Inferior parietal cortex (tissue), 1 donor: Measurements from ENCODE around the gene SCAMP4.
"Not testable (repeated sequence)": the region's sequence is repeated elsewhere in the genome, so short reads cannot be mapped to it uniquely, and the experiment has no call there.

Experiments used
- DNase-seq: peaks from one replicate; pipeline ENCODE4 v3.0.0-alpha.2; 2016; ENCODE audit errors: extremely low spot score

Gene SCAMP4

DNA sequence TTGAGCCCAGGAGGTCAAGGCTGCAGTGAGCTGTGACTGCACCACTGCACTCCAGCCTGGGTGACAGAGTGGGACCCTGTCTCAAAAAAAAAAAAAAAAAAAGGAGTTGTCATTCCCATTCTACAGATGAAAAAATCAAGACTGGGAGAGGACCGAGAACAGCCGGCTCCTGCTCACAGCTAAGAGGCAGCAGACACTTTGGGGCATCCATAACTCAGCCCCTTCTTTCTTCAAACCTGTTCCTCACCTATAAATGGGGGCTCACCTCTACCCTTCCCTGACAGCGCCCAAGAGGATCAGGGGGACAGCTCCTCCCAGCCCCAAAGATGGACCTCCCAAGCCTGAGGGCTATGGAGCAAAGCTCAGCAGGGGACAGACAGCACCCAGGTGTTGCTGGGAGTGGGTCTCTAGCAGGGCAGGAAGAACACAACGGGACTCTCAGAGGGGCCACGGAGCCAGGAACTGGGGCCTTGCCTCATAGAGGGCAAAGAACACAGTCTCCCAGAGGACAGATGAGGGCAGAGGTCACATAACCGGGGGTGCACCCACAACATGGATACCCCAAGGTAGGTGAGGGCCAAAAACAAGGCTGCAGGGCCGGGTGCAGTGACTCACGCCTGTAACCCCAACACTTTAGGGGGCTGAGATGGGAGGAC, 38.4 kb upstream of the SCAMP4 start:
- DNase-seq: no peak

DNA sequence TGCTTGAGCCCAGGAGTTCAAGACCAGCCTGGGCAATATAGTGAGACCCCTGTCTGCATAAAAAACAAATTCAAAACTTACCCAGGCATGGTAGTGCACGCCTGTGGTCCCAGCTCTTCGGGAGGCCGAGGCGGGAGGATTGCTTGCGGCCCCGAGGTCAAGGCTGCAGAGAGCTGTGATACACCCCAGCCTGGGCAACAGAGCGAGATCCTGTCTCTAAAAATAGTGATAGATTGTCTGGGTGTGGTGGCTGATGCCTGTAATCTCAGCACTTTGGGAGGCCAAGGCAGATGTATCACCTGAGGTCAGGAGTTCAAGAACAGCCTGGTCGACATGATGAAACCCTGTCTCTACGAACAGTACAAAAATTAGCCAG, 37.9 kb upstream of the SCAMP4 start:
- no peak for DNase-seq

DNA sequence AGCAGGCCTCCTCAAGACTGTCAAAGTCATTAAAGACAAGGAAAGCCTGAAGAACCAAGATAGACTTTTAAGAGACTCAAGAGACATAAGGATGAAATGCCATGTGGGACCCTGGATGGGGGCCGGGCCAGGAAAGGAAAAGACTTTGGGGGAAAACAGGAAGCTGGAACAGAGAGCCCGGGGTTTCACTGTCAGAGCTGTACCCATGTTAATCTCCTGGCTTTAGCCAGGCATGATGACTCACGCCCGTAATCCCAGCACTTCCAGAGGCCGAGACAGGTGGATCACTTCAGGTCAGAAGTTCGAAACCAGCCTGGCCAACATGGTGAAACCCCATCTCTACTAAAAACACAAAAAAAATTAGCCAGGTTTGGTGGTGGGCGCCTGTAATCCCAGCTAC, 36.2 kb upstream of the SCAMP4 start:
- no peak for DNase-seq

DNA sequence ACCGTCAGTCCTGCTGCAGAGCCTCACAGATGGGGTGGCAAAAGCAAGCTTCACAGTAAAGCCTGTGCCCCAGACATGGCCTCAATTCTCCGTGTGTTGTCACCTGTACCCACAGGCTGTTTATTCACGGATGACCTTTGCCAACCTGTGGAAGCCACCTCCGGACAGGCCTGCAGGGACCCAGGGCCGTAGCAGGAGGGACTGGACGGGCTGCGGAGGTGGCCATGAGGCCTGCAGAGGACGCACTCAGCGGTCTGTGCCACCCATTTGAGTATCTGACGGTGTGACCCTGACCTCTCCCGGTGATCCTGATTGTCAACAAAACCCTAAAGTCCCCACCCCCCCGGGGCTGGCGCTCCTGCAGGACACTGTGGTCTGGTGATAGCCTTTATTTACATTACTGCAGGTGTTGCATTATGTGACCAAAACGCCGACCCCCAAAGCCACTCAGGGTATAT, 34.0 kb upstream of the SCAMP4 start:
- no peak for DNase-seq

DNA sequence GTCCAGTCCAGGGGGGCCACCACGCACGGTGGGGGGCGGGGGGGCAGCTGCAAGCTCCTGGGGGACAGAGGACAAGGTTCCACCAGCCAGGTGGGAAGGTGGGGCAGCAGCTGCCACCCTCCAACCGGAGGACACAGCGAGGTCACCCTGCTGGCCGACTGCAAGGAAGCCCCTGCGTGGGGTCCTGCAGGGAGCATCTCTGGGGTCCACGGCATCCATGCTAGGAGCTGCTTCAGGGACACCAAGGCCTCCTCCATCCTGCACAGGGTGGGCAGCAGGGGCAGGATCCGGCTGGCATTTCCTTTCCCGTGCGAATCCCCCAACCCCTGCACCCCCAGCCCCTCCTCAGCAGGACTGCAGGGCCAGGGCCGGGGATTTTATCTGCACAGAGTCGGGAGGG, 33.6 kb upstream of the SCAMP4 start:
- no peak for DNase-seq

DNA sequence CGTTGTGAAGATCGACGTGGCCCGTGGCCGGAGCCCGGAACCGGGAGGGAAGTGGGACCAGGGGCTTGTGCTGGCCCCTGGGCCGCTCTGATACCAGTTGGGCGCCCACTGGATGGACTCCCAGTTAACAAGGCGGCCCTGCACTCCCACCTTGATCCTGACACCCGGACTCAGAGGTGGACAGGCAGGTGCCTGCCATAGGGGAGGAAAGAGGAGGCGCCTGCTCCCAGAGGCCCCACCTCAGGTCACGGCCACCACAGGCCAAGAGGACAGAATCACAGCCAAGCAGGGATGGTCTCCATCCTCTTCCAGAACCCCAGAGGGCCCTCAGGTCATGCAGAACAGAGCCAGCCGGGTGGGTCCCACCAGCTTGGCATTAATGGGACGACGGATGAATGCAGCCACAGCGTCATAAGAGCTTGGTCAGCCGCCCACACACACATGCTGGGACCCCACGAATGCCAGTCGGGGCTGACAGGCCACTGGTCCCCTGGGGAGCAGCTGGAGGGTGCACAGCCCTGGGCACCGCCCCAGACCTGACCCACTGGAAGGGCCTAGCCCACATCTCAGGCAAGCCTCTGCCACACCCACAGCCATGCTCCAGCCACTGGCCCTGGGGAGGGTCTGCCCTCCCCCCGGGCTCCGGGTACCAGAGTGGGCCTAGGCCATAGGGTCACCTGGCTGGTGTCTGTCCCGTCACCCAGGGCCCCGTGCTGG, 32.2 kb upstream of the SCAMP4 start:
- no peak for DNase-seq

DNA sequence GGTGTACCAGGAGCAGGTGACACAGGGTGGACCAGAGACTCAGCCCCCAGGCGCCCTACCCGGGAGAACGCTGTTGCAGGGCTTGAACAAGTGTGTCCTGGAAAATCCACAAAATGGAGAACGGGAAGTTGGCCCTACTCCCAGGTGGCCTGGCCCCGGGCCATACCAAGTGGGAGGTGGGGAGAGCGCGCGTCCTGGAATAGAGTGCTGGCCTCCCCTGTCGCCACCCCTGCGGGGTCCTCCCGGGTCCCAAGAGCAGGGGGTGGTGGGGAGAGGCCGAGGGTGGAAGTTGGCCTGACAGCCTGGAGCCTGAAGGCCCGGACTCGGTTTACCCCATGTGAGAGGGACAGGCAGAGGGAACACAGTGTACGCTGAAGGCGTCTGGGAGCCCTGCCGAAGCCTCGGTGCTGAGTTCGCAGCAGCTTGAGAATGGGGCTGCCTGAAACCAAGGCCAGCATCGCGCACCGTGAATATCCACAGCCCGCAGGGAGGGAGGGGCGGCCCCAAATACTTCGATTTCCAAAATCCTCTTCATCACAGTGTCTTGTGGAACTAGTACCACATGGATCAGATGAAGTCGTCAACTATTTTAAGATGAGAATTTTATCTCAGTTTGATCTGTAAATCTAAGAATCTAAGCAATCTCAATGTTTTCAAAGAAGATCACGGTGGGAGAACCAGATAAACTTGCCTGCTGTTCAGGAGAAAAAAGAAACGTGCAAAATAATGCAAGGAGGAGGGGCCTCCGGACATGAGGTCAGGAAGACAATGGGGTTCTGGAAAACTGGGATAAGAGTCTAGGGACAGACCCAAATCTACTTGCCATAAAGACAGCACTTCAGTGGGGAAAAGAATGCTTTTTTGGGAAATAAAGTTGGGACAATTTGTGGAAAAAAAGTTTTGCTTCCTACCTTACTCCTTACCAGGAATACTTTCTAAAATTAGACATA, 31.4 kb upstream of the SCAMP4 start:
- DNase-seq: no peak

DNA sequence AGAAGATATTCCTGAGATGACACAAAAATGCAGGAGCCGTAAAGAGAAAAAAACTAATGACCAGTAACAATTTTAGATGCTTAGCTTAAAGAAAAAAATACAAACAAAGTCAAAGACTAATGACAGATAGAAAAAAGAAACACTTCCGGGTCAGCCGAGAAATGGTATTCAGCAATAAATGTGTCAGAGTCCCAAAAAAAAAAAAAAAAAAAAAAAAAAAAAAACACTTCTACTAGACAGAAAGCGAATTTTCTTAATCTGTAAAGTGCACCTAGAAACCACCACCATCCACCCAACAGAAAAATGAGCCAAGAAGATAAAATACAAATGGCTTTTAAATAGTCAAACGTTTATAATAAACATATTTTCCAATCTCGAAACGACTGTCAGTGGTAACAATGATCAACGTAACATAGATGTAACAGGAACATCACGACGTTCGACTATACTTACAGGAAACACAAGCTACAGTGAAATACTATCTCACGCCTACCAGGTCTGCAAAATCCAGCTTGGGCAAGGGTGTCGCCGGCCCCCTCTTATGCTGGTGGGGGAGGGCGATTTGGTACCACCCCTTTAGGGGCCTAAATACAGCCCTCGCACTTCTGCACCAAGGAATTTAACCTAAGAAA, 30.5 kb upstream of the SCAMP4 start:
- no peak for DNase-seq

DNA sequence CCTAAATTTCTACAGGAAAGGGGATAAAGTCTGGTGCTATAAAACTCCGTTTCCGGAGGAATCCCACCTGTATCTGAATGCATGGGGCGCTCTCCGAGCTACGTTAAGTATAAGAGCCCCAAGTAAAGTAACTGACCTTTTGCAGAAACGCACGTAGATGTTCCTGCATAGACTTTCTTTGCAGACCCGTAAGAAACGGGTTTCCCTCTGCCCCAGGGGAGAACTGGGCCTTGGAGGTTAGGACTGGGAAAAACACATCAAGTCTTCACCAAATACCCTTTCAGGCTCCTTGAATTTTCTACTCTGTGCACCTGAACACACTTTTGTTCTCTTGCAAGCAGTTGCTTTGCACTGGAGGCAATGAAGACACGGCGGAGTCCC, 29.9 kb upstream of the SCAMP4 start:
- not testable (repeated sequence) for DNase-seq

DNA sequence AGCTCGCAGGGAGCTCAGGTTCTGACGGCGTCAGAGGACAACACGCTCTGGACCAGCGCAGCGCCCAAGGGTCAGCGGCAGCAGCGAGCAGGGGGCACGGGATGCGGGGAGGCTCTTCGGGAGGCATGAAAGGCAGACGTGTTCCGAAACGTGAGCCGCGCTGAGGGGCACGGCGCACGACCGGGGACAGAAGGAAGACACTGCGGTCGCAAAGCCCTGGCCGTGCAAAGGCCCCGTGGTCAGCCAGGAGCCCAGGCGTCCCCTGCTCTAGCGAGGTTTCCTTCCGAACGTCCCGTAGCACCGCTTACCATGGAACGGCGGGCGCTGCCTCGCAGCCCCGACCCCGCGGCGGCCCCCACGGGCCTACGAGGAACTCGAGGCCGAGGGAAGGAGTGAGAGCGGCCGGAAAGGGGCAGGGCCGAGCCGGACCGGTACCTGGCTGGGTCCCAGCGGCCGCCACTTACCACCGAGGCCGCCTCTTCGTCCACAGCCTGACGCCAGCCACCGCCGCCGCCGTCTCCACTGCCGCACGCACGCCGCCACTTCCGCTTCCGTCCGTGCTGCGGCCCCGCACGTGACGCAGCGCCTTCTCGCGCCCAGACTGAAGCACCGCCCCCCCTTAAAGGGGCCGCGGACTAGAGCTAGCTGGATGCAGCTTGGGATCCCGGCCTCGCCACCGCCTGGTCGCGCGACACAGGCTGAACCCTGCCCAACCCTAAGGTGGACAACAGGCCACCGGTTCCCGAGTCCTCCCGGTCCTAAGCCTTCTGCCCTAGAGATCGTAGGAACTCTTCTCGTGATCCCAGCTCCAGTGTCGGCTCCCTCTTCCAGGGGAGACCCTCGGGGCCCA, 29.3 kb upstream of the SCAMP4 start:
- peak; percentile 95 for DNase-seq

DNA sequence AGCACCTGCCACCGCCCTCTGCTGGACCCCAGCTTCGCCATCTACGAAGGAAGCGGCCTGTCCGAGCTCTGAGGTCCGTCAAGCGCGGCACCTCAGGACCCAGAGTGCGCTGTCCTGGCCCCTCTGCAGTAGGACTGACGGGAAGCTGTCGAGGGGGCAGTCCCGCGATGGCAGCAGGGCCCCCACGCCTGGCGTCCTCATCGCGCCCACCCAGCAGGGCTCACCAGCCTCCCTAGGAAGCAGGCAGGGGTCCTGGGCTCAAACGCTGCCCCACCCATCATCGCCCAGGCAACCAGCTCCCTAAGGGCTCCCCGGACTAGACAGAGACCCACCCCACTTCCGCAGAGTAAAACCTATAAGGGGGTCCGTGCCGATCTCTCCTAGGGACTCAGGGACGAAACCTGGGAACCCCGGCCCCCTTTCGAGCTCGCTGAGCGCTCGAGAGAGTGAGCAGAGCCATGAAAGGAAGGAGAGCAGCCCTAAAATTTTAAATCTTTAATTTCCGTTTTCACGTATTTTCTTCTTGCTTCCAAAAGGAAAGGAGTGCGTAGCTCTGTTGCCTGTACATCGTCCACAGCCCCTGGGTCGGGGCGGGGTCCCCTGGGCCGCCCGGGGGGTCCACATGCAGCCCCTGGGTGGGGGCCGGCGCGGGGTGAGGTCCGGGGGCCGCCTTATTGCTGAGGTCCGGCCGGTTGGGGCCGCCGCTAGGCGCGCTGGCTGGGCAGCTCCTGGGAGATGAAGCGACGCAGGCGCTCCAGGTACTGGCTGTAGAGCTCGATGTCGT, 28.5 kb upstream of the SCAMP4 start:
- not testable (repeated sequence) for DNase-seq

DNA sequence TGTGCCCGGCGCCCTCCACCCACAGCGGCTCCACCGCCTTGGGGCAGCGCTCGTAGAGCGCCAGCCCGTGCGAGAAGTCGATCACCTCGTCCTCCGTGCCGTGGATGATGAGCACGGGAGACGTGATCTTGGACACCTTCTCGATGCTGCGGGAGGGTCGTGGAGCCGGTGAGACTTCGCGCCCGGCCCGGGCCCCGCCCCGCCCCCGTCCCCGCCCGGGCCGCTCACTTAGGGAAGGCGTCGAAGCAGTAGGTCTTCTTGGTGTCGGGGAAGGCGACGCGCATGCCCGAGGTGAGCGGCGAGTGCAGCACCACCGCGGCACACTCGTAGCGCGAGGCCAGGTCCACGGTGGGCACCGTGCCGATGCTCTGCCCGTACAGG, 27.9 kb upstream of the SCAMP4 start:
- not testable (repeated sequence) for DNase-seq

DNA sequence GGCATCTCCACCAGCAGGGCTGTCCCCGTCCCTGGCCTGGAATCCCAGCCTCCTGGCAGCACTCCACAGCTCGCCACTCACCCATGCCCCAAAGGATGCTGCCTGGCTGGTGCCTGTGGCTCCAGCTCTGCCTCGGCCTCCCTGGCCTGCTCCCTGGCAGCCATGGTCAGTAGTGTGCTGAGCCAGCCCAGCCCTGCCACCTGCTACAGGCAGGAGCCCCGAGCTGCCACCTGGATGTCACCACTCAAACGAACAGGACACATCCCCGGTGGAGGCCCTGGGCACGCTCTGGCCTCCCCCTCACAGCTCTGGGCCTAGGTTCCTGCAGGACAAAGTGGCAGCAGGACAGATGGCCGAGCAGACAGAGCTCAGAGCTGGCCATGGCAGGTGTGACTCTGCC, 26.6 kb upstream of the SCAMP4 start:
- not testable (repeated sequence) for DNase-seq

DNA sequence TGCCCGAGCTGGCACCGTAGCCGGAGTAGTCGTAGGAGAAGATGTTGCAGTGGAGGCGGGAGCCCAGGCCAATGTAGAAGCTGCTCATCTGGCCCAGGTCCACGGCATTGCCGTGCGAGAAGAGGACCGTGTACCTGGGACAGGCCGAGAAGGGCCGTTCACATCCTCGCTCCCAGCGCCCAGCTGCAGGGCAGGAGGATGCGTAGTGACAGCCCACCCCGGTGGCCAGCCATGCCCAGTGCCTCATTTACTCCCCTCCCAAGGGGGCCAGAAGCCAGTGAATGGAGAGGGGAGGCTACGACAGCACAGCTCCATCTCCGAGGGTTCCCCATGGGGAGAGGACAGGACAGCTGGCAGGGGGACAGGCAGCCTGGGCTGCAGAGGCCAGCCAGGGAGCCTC, 25.2 kb upstream of the SCAMP4 start:
- not testable (repeated sequence) for DNase-seq

DNA sequence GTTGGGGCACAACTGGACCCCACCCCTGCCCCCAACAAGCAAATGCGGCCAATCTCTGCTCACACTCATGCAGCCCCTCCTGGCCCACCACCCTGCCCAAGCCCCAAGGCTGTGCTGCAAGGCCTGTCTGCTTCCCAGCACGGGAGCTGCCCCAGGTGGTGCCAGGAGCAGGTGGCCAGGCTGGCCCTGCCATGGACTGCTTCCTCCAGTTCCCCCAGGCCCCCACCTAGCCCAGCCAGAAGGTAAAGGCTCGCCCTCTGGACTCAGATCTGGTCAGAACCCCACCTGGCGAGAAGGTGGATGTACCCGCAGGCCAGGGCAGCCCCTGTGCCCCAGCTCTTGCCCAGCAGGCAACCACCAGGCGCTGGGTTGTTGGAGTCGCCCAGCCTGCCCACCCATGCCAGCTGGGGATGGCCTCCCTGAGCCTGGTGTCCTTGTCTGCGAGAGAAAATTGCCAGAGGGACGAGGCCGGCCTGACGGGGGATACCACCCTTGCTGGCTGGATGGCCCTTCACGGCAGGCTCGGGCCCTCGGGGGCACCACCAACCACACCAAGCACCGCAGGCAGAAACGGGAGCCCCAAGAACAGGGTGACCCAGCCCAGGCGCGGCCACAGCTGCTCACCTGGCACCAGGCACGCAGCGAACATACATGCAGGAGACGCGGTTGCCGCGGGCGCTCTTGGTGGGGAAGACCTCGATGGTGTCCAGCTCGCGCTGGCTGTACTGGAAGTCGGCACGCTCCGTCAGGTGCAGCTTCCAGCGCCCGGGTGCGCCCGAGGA, 24.4 kb upstream of the SCAMP4 start:
- no peak for DNase-seq

DNA sequence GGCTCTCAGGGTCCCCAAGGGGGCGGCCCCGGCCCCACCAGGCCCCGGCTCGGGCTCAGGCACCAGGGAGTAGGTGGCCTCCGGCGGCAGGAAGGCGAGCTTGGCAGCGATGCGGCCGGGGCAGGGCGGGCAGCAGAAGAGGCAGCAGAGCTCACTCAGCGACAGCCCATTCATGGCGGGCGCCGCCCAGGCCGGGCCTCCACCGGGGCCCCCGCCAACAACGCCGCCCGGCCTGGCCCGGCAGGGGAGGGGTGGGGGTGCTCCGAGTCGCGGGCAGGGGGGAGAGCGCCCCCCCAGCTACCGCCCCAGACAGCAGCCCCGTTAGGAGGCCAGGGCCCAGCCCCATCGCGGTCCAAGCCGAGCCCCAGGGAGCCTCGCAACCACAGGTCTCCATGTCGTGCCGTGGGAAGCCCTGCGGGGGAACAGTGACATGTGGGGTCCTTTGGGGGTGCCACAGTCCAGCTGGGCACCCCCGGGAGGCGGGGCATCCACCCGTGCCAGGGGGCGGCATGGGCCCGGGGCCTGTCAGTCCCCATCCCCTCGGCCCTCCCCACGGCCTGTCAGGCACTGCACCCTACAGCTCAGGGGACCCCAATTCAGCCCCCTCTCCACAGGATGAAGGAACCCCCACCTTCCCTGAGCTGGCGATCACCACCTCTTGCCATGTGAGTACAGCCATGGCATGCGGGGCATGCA, 23.7 kb upstream of the SCAMP4 start:
- DNase-seq: not testable (repeated sequence)

DNA sequence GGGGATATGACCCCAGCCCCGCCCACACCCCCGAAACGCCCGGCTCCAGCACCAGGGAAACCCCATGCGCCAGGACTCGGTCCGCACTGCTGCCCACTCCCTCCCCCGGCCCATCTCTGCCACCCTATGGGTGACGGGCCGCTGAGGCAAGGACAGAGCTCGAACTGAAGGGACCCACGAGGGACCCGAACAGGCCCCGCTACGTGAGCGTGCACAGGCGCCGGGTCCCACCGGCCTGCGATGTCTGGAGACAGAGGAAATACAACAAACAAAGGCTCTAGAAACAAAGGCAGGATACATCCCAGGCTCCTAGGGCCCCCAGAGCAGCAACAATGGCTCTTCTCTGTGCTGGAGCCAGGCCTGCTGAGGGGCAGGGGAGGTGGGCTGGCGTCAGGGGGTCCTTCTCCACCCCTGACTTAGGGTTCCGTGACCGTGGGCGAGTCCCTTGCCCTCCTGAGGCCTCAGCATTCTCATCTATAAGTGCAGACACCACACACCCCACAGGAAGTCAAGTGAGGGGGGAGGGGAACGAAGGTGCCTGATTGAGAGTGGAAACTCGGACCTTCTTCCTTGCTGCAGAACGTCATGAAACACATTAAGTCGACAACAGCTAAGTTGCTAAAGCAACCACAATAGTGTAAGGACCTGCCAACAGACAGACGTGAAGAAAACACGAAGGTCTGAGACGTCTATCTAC, 23.0 kb upstream of the SCAMP4 start:
- DNase-seq: no peak
